Stimulated activated CD4-positive, alpha-beta T cell treated with anti-CD3 and anti-CD28 coated beads, Interleukin-1b, Interleukin-23, amount 100 ng/mL, for 1 hour (primary cell): ENCODE results near the gene DCTN1.
"Not testable (repeated sequence)": the region's sequence is repeated elsewhere in the genome, so short reads cannot be mapped to it uniquely, and the experiment has no call there.

Experiments used
- DNase-seq, 2 donors: peaks; one replicate each; pipeline ENCODE4 v3.0.0-alpha.2; 2020; ENCODE audit warnings: low read depth in 2 of 2

The DCTN1 gene

DNA sequence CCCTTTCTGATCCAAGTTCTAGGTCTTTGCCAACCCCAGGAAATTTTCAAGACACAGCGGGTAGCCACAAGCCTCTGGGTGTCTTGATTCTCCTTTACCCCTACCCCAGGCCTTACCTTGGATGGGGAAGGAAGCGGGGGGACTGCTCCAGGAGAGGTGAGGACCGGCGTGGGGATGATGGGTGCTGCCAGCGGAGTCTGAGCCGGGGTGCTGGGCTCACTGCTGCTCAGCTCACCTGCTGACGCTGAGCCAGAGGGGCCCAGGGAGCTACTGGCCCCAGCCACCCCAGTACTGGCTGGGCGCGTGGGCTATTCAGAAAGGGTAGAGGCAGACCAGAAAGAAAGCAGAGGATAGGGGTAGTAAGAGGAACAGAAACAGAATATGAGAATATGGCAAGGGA lies 8.7 kb downstream of the DCTN1 start:
- no peak for DNase-seq

DNA sequence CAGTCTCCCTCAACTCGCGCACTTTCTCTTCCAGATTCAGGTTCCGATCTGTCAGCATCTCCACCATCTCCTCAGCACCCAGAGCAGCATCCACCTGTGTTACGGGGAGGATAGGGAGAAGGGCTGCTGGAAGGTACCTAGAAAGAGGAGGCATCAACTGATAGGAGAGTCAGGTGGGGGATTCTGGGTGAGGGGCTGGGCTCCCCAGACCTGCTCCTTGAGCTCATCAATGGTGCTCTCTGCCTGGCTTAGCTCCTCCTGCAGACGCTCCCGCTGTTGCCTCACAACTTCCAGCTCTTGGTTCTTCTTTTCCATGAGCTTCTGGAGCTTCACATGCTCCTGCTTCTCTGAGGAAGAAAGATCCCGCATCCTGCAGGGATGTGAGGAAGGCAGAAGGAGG lies 10.1 kb downstream of the DCTN1 start:
- no peak for DNase-seq

DNA sequence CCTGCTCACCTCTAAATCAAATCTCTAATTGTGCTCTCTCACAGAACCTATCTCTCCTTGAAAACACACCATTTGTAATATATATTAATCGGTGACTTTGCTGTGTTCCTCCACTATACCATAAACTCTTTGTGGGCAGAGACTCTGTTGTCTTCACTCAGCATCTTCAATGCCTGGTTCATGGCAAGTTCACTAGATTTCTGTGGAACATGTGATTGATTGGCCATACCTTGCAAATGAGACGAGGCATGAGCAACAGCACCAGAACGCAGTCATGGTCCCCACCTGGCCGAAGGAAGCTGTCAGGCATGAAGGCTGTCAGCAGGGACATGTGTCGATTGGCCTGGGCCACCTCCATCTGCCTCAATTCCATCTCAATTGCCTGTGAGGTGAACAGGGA lies 11.6 kb downstream of the DCTN1 start:
- no peak for DNase-seq

DNA sequence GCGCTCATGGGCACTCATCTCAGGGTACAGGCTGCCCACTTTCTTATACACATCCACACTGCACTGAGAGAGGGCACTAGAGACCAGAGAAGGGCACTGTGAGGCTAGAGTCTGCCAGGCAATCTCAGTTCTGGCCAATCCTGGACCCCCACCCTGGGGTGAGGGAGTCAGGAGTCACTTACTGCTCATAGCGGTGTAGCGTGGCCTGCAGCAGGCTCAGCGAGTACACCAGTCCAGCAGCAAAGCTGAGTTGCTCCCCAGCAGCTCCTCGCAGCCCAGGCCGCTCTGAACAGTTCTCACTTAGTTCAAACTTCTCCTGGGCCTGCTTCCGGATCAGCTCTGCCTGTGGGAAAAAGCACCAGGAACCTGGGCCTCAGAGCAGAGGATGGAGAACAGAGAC lies 12.3 kb downstream of the DCTN1 start:
- DNase-seq, result no peak

DNA sequence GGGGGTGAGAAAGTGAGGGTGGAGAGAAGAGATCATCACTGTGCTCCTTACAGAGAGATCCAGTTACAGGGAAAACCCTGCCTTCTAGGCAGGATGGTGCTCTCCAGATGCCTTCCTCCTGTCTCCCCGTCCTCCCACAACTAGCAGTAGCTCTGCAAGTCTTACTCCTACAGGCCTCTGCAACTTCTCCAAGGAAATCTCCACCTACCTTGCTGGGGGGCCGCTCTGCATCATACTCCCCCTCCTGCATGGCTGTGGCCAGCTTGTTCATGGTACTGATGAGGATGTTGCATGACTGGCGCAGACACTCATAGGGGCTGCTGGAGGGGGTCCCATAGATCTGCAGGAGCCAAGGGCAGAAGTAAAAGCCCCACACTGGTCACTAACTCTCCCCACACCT lies 14.1 kb downstream of the DCTN1 start:
- no peak for DNase-seq

DNA sequence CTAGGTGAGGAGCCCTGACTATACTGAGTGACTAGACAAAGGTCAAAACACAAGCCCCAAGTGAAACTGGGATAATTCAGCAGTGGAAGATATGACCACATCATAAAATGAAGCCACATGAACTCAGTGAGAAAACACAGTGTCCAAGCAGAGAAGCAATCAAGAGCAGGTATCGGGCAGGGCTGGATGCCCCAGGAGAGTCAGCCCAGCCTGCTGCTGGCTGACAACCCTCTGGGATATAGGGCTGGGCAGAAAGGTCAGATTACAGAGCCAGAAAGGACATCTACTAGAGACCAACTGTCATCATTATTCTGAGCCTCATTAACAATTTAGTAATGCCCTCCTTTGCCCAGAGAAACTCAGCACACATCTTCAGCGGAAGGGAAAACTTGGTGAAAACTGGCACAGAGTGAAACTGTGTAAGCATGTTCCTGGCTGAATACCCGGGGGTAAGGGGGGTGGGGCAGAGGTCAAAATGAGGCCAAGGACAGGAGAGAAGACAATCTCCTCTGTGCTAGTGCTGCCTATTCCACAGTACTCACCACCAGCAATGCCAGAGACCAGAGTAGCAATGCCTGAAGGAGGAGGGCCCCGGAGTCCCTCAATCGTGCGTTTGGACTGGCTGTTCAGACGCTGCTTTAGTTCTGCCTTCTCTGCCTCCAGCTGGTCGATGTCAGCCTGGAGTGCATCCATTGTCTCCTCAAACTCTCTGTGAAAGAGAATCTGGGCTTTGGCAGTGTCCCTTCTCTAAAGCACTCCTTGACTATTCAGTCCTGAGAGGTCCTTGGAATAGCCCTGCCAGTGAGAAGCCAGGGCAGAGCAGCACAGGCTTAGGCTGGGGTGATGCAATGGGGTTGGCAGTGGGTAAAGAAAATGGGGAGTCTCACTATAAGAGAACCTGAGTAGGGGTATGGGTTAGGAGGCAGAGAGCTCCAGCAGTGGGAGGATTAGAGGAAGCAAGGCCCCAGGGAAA lies 15.3 kb downstream of the DCTN1 start:
- no peak for DNase-seq

DNA sequence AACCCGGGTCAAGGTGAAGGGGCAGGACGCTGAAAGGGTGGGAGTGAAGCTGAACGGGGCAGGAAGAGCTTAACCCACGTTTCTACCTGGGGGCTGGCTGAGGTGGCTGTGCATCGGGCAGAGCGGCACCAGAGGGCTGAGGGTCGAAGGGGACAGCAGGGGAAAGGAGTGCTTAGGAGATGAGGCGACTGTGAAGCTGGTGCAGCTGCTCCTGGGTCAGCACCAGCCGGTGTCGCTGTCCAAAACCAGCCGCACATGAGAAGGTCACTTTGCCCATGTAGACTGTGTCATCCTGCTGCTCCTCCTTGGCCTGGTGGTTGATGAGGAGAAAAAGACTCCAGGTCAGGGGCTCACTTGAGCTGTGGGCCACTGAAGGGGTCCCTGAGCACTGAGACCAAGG lies 18.8 kb downstream of the DCTN1 start:
- DNase-seq, result no peak

DNA sequence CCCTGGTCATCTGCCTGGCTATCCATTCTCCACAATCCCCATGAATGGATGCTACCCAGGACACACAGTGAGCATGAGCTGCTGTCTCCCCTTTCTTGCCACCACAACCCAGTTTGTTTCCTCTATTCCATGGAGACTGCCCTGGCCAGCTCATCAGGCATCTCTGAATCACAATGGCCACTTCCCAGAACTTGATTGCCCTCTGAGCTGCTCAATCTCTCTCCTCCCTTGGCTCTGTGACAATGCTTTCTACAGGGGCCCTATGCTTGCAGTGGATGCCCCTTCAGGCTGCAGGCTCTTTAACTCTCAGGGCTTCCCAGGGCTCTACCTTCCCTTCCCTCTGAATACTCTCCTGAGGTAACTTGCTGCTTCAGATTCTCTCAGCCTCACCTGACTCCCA lies 22.5 kb downstream of the DCTN1 start:
- no peak for DNase-seq

DNA sequence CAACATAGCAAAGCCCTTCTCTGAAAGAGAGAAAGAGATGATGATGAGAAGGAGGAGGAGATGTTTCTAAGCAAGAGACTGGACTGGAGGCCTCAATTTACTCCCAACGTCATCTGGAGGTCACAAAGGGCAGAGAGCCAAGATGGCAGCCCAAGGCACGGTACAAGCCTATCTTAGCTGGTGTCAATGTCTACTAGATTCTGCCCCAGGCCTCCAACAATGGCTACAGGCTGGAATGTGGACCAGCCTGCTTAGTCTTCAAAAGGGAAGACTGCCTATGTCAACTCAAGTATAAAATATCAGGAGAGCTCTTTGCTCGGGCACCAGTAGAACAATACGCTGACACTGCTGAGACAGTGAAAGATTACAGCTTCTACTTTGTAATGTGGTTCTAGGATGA lies 30.2 kb downstream of the DCTN1 start:
- no peak for DNase-seq

DNA sequence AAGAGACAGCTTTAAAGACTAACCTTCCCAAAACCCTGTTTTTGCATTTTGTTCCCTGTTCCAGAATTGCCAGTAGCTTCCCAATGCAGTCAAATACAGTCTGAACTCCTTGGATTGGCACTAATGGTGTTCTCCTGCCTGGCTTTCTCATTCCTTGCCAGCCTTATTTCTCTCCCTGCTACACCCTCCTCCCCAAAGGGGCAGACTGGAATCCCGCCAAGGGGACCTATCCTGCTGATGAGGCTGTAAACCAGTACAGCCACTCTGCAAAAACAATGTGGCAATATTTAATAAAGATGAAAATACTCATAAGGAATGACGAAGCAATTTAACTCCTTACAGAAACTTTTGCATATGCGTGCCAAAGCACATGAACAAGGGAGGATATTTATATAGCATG lies 32.4 kb downstream of the DCTN1 start:
- DNase-seq, result no peak

DNA sequence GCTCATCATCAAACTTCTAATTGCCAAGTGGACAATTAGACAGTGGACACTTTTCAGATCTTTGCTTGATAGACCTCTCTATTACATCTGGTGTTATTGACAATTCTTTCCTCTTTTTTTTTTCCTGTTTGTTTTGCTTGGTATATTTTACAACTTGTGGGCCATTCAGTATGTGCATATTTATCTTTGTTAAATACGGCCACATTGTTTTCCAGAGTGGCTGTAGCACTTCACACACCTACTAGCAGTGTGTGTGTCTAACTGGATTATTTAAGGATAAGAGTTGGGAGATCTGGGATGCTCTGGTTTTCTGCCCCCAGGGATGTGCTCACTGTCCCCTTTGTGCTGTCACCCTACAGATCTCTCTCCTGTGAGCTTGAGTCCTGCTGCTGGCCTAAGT lies 32.8 kb downstream of the DCTN1 start:
- no peak for DNase-seq

DNA sequence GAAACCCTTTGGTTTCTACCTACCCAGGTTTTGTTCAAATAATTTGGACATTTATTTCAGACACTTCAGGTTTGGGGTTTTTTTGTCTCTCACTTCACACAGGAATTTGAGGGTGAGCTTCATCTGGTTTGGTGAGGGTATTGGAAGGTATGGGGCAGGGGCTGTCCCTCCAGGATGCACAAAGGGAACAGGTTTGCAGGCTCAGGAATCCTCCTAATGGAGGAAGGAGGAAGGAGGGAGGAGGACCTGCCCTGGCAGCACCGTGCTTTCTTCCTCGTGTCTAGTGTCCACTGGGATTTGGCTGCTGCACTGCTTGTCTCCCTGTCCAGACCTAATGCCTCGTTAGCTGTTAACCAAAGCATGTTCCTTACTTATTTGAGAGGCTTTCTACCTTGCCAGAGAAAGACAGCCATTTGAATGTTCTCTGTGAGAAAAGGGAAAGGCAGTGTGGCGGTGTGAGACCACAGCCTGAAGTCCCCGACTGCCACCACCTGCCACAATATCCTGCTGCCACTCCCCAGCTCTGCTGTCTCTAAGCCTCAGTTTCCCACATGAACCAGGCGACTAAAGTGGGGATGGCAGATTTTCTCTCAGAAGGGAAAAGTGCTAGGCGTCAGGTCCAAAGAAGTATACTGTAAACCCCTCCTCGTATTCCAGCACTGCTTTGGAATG lies 34.7 kb downstream of the DCTN1 start:
- no peak for DNase-seq

DNA sequence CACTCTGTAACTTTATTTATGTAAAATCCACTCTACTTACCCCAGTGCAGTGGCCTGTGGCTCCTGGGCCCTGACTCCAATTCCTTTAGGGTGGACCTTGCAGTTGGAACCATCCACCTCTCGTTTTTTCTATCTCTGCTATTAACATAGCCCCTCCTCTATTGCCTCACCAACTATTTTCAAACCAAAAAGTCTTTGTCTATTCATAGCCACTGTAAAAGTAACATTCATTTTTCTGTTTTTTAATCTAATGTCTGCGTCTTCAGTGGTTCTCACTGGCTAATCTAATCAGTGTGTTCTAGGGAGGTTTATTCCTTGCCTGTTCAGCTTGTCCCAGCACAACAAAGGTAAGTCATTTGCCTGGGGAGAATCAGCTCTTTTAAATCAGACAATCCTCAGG lies 36.8 kb downstream of the DCTN1 start, which contains the start of gene SLC4A5:
Gene SLC4A5 (minus strand): TSS at position 101 of the 400 bp plus-strand sequence. CDS start 28,393 bp downstream, outside the sequence.
- DNase-seq, result no peak

DNA sequence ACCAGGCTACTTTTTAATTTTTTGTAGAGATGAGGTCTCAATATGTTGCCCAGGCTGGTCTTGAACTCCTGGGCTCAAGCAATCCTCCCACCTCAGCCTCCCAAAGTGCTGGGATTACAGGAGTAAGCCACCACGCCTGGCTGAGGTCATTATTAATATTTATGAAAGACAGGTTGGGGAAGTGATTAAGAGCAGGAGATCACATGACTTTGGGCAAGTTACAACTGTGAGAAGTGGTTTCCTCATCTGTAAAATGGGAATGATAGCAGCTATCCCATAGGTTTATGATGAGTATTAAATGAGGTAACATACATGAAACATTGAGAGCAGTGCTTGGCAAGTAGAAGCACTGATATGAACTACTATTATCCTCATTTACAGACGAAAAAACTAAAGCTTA lies 43.9 kb downstream of the DCTN1 start:
- DNase-seq, result not testable (repeated sequence)

DNA sequence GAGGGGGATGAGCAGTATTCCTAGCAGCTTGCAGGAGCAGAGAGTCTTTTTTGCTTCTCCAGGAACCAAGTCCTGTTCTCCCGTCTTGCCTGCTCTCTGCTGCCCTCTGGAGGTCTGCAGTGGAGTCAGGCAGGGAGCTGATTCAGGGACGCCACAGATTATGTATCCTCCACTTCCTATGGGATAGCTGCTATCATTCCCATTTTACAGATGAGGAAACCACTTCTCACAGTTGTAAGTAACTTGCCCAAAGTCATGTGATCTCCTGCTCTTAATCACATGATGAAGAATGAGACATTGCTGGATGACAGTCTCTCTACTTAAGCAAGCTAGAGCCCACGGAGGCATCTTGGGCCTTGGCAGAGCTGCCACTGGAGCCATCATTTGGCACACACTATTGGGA lies 45.2 kb downstream of the DCTN1 start:
- DNase-seq, result peak; percentile 41 to 61

DNA sequence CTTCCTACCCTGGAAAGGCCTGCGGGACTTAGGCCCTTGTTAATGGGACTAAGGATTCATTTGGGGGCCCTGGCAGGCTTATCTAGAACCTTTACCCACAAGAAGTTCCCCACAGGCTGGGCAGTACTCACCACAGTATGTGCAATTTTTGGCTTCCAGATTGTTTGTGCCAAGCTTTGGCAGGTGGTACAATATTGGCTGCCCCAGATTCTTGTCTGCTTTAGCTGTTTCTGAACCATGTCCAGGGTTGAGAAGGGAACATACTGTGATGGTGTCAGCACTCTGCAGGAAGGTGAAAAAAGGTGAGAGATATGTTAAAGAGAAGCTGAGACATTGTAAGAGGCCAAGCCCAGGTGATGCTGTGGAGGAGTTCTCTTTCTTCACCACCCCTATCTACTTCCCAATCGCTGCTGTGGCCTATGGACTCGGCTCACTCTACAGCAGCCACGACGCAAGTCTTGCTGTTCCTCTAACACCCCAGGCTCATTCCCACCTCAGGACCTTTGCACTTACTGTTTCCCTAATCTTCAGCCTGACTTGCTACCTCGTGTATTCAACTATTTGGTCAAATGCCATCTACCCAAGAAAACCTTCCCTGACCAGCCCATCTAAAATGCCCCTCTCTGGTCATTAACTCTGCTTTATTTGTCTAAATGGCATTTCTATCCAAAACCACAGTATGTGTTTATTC lies 46.1 kb downstream of the DCTN1 start:
- no peak for DNase-seq

DNA sequence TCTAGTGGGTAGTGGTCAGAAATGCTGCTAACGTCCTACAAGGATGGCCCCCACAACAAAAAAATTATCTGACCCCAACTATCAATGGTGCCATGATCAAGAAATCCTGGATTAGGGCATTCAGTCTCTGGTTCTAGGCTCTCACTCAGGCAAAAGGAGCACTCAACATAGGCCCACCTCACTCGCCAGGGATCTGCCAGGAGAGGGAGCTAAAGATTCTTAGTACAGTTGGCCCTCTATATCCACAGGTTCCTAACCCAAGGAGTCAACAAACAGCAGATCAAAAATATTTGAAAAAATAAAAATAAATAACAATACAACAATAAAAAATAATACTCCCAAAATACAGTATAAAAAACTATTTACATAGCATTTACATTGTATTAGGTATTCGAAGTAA lies 46.9 kb downstream of the DCTN1 start:
- no peak for DNase-seq

DNA sequence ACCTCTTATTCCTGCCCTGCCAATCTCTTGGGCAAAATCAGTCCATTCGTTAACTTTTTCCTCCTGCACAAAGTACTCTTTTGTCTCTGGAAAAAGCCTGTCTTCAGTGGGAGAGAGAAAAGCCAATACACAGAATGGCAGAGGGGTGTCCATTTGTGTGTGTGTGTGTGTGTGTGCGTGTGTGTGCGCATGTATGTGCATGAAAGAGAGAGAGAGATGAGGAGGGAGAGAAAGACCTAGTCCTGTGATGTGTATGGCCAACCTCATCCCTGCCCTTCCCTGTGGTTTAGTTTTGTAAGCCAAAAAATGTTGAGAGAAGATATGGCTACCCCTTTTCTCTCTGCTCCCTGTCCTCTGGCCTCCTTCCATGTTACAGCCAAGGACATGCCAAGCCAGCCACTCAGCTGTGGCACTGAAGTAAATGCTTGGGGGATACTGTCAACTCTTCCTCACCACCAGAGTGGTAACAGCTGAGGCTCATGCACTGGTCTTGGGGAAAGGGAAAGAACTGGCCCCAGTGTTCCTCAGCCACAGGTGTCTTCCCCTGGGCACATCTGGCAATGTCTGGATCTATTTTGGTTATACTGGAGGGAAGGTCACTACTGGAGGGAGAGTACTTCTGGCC lies 47.4 kb downstream of the DCTN1 start:
- no peak for DNase-seq

DNA sequence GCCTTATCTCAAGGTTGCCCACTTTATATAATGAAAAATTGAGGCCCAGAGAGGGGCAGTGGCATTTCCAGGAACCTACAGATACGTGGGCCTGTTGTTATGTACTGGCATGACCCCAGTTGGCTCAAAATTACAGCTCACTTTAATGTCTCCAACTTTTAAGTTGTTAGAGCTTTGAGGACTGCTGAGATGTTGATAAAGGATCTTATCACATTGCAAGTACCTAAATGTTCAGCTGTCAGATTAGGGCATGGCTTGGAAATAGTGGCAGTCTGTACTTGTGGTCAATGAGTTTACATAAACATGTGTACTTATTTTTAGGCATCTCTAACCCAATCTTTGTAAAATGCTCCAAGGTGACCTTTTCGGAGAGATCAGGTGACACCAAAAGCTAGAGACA lies 51.5 kb downstream of the DCTN1 start:
- DNase-seq, result no peak

DNA sequence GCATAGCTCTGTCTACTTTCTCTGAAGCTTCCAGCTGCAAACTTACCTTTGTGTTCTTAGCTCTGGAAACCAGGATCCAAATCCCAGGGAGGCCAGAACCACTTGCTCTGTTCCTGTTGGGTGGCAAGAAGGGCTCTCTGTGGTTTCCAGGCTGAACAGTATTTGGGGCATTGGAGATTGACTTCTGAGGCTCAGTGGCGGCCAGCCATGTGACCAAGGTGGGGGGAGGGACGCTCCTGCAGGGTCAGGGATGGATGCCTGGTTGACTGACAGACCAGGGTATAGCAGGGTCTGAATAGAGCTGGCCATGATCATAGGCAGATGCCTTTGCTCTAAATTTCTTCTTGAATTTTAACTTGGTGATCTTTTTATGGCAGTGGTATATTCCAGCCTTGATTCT lies 52.0 kb downstream of the DCTN1 start:
- DNase-seq, result no peak

DNA sequence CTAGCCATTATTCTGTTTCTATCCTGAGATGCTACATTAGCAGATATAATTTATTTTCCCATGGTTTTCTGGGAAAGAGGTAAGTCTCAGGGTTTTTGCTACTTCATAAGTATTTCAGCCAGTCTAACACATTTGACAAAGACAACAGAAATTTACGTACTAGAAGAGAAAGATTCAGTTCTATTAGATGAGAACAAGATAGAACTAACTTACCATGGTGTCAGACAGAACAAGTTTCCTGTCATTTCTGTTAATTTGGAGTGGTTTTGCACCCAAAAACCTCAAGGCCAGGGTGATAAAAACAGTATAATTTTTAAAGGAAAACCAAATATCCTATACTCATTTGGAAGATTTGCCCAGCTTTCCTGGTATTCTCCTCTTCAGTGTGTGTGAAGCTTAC lies 52.5 kb downstream of the DCTN1 start:
- DNase-seq, result no peak

DNA sequence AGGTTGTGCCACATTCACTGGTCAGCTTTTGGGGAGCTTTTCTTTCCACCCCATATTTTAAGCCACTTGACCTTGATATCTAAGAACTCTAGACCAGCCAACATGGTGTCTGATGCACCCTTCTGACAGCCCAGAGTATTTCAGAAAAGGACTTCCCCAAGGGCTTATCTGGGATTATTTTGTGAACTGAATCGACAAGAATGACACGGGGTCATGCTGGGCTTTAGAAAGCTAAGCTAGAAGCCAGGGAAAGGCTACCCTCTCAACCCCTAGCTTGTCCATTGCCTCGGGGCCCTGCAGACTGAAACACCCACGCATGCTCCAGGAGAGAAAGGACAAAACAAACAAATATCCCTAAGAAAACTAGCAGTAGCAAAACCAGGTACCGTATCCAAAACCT lies 52.9 kb downstream of the DCTN1 start:
- DNase-seq, result no peak
